IMR-90 (cell line): ENCODE results near the gene KRTAP5-9. TPM values are rescaled to one million over a fixed set of nuclear protein-coding genes. Genes with fewer than 3 reads are reported as not detected.

Experiments
- ATAC-seq: fragments of 200-7000 bp; cut with Tn5 transposase; 2 replicates; pipeline ENCODE4 v1.9.1; 2020; ENCODE audit warnings: low read depth, mild to moderate bottlenecking, moderate library complexity
- BruUV-seq: library from RNA; stranded (reverse); fragments of 400-500 nt; replicated peaks from 2 replicates; lab custom pipeline; 2021; lab: Mats Ljungman, UMichigan
- CTCF ChIA-PET: fragments of 300-600 bp; formaldehyde crosslinking; extraction: SDS; loops from one replicate; lab custom pipeline; 2021; ENCODE audit warnings: antibody characterized with exemption; lab: Yijun Ruan, JAX
- POLR2A ChIA-PET: fragments of 300-600 bp; sonication (Branson Sonifier 250); formaldehyde crosslinking; loops from one replicate; lab custom pipeline; 2022; ENCODE audit warnings: antibody characterized with exemption; ENCODE audit not compliant: unreplicated experiment; lab: Charles Lee
- DNase-seq: peaks from one replicate; pipeline ENCODE4 v3.0.0; 2013
- H2AFZ ChIP-seq: replicated peaks from 2 replicates; pipeline ENCODE3; 2013; ENCODE audit warnings: low read length, mild to moderate bottlenecking; ENCODE audit not compliant: poor library complexity
- H2AK5ac ChIP-seq: 2 replicates; pipeline ENCODE4 v1.6.1; 2013; ENCODE audit warnings: low read depth, low read length, inconsistent platforms
- H2AK9ac ChIP-seq: replicated peaks from 2 replicates; pipeline ENCODE3; 2013; ENCODE audit warnings: mild to moderate bottlenecking, low read depth, low read length, moderate library complexity; ENCODE audit not compliant: poor library complexity
- H2BK120ac ChIP-seq: 2 replicates; pipeline ENCODE4 v1.6.1; 2013; ENCODE audit warnings: low read depth, low read length, inconsistent platforms
- H2BK15ac ChIP-seq: 3 replicates; pipeline ENCODE4 v1.6.1; 2013; ENCODE audit warnings: low read depth, low read length, inconsistent platforms
- H2BK20ac ChIP-seq: 2 replicates; pipeline ENCODE4 v1.6.1; 2013; ENCODE audit warnings: low read depth, mild to moderate bottlenecking, inconsistent platforms, low read length, moderate library complexity
- H2BK5ac ChIP-seq: 2 replicates; pipeline ENCODE4 v1.6.1; 2013; ENCODE audit warnings: mild to moderate bottlenecking, low read depth, low read length, inconsistent platforms; ENCODE audit not compliant: poor library complexity, severe bottlenecking
- H3K14ac ChIP-seq: replicated peaks from 2 replicates; pipeline ENCODE4 v1.6.1; 2013; ENCODE audit warnings: low read depth, low read length, inconsistent platforms
- H3K18ac ChIP-seq: 2 replicates; pipeline ENCODE4 v1.6.1; 2013; ENCODE audit warnings: low read depth, low read length, control low read depth
- H3K23ac ChIP-seq: 2 replicates; pipeline ENCODE4 v1.6.1; 2013; ENCODE audit warnings: low read depth, low read length, inconsistent platforms
- H3K27ac ChIP-seq: 2 replicates; pipeline ENCODE4 v1.5.1; 2013; ENCODE audit warnings: mild to moderate bottlenecking, control low read depth, low read length; ENCODE audit not compliant: insufficient read depth
- H3K27me3 ChIP-seq: 2 replicates; pipeline ENCODE4 v1.6.1; 2013; ENCODE audit warnings: low read length; ENCODE audit not compliant: control insufficient read depth, insufficient read depth
- H3K36me3 ChIP-seq: 2 replicates; pipeline ENCODE4 v1.6.1; 2013; ENCODE audit warnings: low read length, mixed read lengths; ENCODE audit not compliant: control insufficient read depth, insufficient read depth
- H3K4ac ChIP-seq: 2 replicates; pipeline ENCODE4 v1.6.1; 2013; ENCODE audit warnings: low read depth, low read length, inconsistent platforms
- H3K4me1 ChIP-seq: 2 replicates; pipeline ENCODE4 v1.6.1; 2013; ENCODE audit warnings: low read length, mixed read lengths; ENCODE audit not compliant: control insufficient read depth, insufficient read depth
- H3K4me2 ChIP-seq: 2 replicates; pipeline ENCODE4 v1.6.1; 2013; ENCODE audit warnings: low read depth, mild to moderate bottlenecking, control low read depth, low read length, moderate library complexity
- H3K4me3 ChIP-seq: 2 replicates; pipeline ENCODE4 v1.5.1; 2013; ENCODE audit warnings: low read depth, mild to moderate bottlenecking, control low read depth, low read length, moderate library complexity; ENCODE audit not compliant: insufficient read depth
- H3K56ac ChIP-seq: 2 replicates; pipeline ENCODE4 v1.6.1; 2013; ENCODE audit warnings: low read length, inconsistent platforms; ENCODE audit not compliant: insufficient read depth; ENCODE audit errors: extremely low read depth
- H3K79me1 ChIP-seq, 2 experiments: 2 replicates each; pipeline ENCODE4 v1.6.1; 2013; ENCODE audit warnings: low read length in 2 of 2, inconsistent platforms in 1 of 2, low read depth in 1 of 2
- H3K9ac ChIP-seq: 2 replicates; pipeline ENCODE4 v1.6.1; 2013; ENCODE audit warnings: low read depth, low read length, control low read depth
- H3K9me1 ChIP-seq: 2 replicates; pipeline ENCODE4 v1.6.1; 2013; ENCODE audit warnings: low read length, inconsistent platforms; ENCODE audit not compliant: insufficient read depth
- H3K9me3 ChIP-seq: 2 replicates; pipeline ENCODE4 v1.6.1; 2013; ENCODE audit warnings: low read length; ENCODE audit not compliant: control insufficient read depth, insufficient read depth
- H4K20me1 ChIP-seq: 2 replicates; pipeline ENCODE4 v1.6.1; 2013; ENCODE audit warnings: low read length, inconsistent platforms; ENCODE audit not compliant: insufficient read depth
- H4K5ac ChIP-seq: 2 replicates; pipeline ENCODE4 v1.6.1; 2013; ENCODE audit warnings: mild to moderate bottlenecking, low read depth, low read length, control low read depth
- H4K8ac ChIP-seq, 2 experiments: 2 replicates each; pipeline ENCODE4 v1.6.1; 2013; ENCODE audit warnings: low read depth in 2 of 2, low read length in 2 of 2, control low read depth in 1 of 2, inconsistent platforms in 1 of 2
- H4K91ac ChIP-seq: 2 replicates; pipeline ENCODE4 v1.6.1; 2013; ENCODE audit warnings: low read depth, low read length, inconsistent platforms; ENCODE audit not compliant: insufficient read depth
- CHD1 ChIP-seq: IDR thresholded peaks from 2 replicates; pipeline ENCODE4 v1.6.1; 2012; ENCODE audit warnings: low read depth, low read length, improper control_type of control experiment
- MXI1 ChIP-seq: IDR thresholded peaks from 2 replicates; pipeline ENCODE4 v1.6.1; 2012; ENCODE audit warnings: low read depth, mild to moderate bottlenecking, low read length, moderate library complexity, borderline replicate concordance
- POLR2A ChIP-seq: IDR thresholded peaks from 2 replicates; pipeline ENCODE4 v1.6.1; 2012; ENCODE audit warnings: mild to moderate bottlenecking, low read depth, low read length
- RAD21 ChIP-seq: IDR thresholded peaks from 2 replicates; pipeline ENCODE4 v1.6.1; 2012; ENCODE audit warnings: low read length, improper control_type of control experiment
- SMC3 ChIP-seq: fragments of 150-350 bp; IDR thresholded peaks from 2 replicates; pipeline ENCODE4 v1.6.1; 2016; ENCODE audit warnings: low read depth, mild to moderate bottlenecking, antibody characterized with exemption, low read length, moderate library complexity
- USF2 ChIP-seq: fragments of 150-350 bp; IDR thresholded peaks from 2 replicates; pipeline ENCODE4 v1.6.1; 2017; ENCODE audit warnings: mild to moderate bottlenecking, antibody characterized with exemption, low read length, low read depth
- WGBS, 2 experiments: methylation state at CpG; one replicate each; pipeline versions ENCODE4 v1.1.5 to v1.1.7; 2013; ENCODE audit warnings: missing lambda C conversion rate in 2 of 2; ENCODE audit not compliant: insufficient read length in 1 of 2; ENCODE audit errors: extremely low coverage in 2 of 2; 5-methylcytosine and 5-hydroxymethylcytosine counted together
- dilution Hi-C: fragments of 300-500 bp; cut with HindIII; formaldehyde crosslinking; loops from one replicate; pipeline ENCODE4 v1.14.3; 2018; ENCODE audit warnings: low sequenced_read_pairs; ENCODE audit not compliant: unreplicated experiment
- in situ Hi-C: fragments of 300-500 bp; cut with MboI; formaldehyde crosslinking; loops from 3 replicates; pipeline ENCODE4 v1.14.3; 2019; ENCODE audit warnings: low sequenced_read_pairs, inconsistent platforms, mixed read lengths
- intact Hi-C: fragments of 100-400 bp; cut with micrococcal nuclease; formaldehyde crosslinking; loops from 2 replicates; pipeline ENCODE4 v1.10.0; 2022
- polyA plus RNA-seq, 3 experiments: library from polyadenylated mRNA; depleted of rRNA; stranded (reverse); fragments of >200 nt; gene quantifications; 2 replicates each; pipeline ENCODE4 v1.2.3, GENCODE V29; 2012; ENCODE audit warnings: low replicate concordance in 1 of 3
- total RNA-seq: library from RNA; depleted of rRNA; stranded (reverse); fragments of >200 nt; gene quantifications from 2 replicates; pipeline ENCODE4 v1.2.3, GENCODE V29; 2012

Gene KRTAP5-9
- total and polyA plus RNA-seq, 2 of the 4 experiments (the other 2 are of a cell fraction) = 0.09 TPM; not detected in 1

- POLR2A ChIA-PET = no interaction called here
- no peak overlapping the region for H3K56ac ChIP-seq
- no TSS peak for BruUV-seq
Observed at GRCh38 chr11:71545405-71545966, 2.7 kb upstream of the KRTAP5-9 start.

More at GRCh38 chr11:71545405-71545966, 2.7 kb upstream of the KRTAP5-9 start:
- no peaks in the 10 kb centered on the region for H3K9me3 ChIP-seq
- WGBS, 2 experiments = 89% methylated on average over 3 of the region's 12 CpGs; no CpG with 5 or more reads in 1 of the 2 experiments
- peaks cover 13% of the 10 kb centered on the region for H3K27me3 ChIP-seq
- H3K9me1 ChIP-seq = no peaks in the 10 kb centered on the region
- H4K8ac ChIP-seq = no peak overlapping the region
- no peak overlapping the region for H2AK9ac ChIP-seq
- no peak overlapping the region for H2BK20ac ChIP-seq
- H3K4ac ChIP-seq = no peak overlapping the region
- DNase-seq (no peak), ATAC-seq (no peak)
- H3K79me1 ChIP-seq = no peaks in the 10 kb centered on the region
- H3K27ac ChIP-seq = no peak overlapping the region
- TF ChIP-seq USF2 = no peak
- TF ChIP-seq POLR2A = no peak
- TF ChIP-seq CHD1 = no peak
- TF ChIP-seq SMC3 = no peak
- no peak for TF ChIP-seq MXI1
- no peak for TF ChIP-seq RAD21
- no peak overlapping the region for H3K23ac ChIP-seq
- dilution Hi-C loops (no loop called here), intact Hi-C loops (no loop called here), in situ Hi-C loops (no loop called here)
- H3K4me3 ChIP-seq = no peak overlapping the region
- H3K9ac ChIP-seq = no peak overlapping the region
- H4K91ac ChIP-seq = no peak overlapping the region
- no peaks in the 10 kb centered on the region for H3K4me1 ChIP-seq
- H2BK15ac ChIP-seq = no peak overlapping the region
- H2AFZ ChIP-seq = no peak overlapping the region
- no peak overlapping the region for H3K4me2 ChIP-seq
- CTCF ChIA-PET = no interaction called here
- H3K36me3 ChIP-seq = no peaks in the 10 kb centered on the region
- no peak overlapping the region for H3K18ac ChIP-seq
- H2BK5ac ChIP-seq = no peak overlapping the region
- H2AK5ac ChIP-seq = no peak overlapping the region
- no peaks in the 10 kb centered on the region for H4K20me1 ChIP-seq
- H2BK120ac ChIP-seq = no peak overlapping the region
- no peak overlapping the region for H4K5ac ChIP-seq
- H3K14ac ChIP-seq = no peak overlapping the region
